ENCODE results near the gene DTX1. TPM values are rescaled to one million over a fixed set of nuclear protein-coding genes. Genes with fewer than 3 reads are reported as not detected.

The DTX1 gene
- total RNA-seq, 1 experiment from 2014 or later: not detected

DNA sequence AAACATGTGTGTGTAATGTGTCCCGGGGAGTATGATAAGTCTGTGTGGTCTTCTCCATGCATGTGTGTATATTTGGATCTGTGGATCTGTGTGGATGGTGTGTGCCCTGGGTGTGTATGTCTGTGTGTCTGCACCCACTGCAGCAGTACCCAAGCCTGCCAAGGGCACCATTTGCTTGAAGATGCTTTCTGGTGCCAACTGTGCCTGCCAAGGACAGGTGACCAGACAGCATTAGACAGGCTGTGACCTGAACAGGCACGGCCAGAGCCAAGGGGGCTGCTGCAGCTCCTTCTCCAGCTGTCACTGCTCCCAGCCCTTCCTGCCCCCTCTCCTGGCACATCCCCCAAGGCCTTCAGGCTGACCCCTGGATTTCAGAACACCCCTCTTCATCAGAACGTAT is 35.0 kb downstream of the DTX1 start:
- Histone ChIP-seq H3K4me3 (ENCODE audit: low read length) (no peak overlapping the region), H3K9ac (ENCODE audit: low read length) (no peak overlapping the region), H3K27me3 (ENCODE audit: low read length) (0 out of 2 replicates have a peak, but pooled peaks cover 5% of the 10 kb centered on the region), H3K27ac (ENCODE audit: low read length) (no peak overlapping the region), H3K9me2 (replicated peaks; ENCODE audit: low read length) (no peaks in the 10 kb centered on the region), H3K36me3 (ENCODE audit: low read depth, low read length) (no peaks in the 10 kb centered on the region), H3K9me3 (ENCODE audit: low read length) (no peaks in the 10 kb centered on the region), H3K79me2 (ENCODE audit: low read length) (no peaks in the 10 kb centered on the region), H3F3A (ENCODE audit: low read length, unreplicated experiment) (no peaks in the 10 kb centered on the region), H4K20me1 (ENCODE audit: low read length) (no peaks in the 10 kb centered on the region), H3K4me2 (ENCODE audit: low read length) (no peak overlapping the region), H3K4me1 (ENCODE audit: insufficient read depth, low read length) (peaks cover 4% of the 10 kb centered on the region; the same call in 1 of the 2 replicates), H2AFZ (ENCODE audit: low read length) (no peak overlapping the region)
- CTCF ChIA-PET: interaction anchor here (0.7 kb wide), 1 partner anchor 28 kb away, joined by 4 read pairs; no protein-coding TSS in a partner anchor
- no TSS peak for BruUV-seq (replicated peaks)
- TF ChIP-seq EZH2phosphoT487 (IDR thresholded peaks at IDR 0.05; ENCODE audit: borderline replicate concordance, low read length) (no peak), CTCF (conservative IDR thresholded peaks at IDR 0.05; ENCODE audit: low read depth, low read length) (no peak), EZH2 (IDR thresholded peaks at IDR 0.05; ENCODE audit: low read length, unreplicated experiment) (no peak)
- intact Hi-C loops (cut with micrococcal nuclease): loop anchor here (10.0 kb wide), 1 partner anchor 63 kb away; no protein-coding TSS in a partner anchor
- POLR2A ChIA-PET (ENCODE audit: unreplicated experiment): no interaction called here
- DNase-seq (no peak), ATAC-seq (no peak)

- peak; percentile 19 for DNase-seq
- ATAC-seq: peak; percentile 55
- H3K27ac ChIP-seq (ENCODE audit: low read length): no peak overlapping the region
- H3K27me3 ChIP-seq (ENCODE audit: low read length): 0 out of 2 replicates have a peak, but pooled peaks cover 5% of the 10 kb centered on the region
- H3K4me1 ChIP-seq (ENCODE audit: insufficient read depth, low read length): no peaks in the 10 kb centered on the region
- POLR2A ChIA-PET (ENCODE audit: unreplicated experiment): interaction anchor here (0.7 kb wide), 1 partner anchor 10 kb away, joined by 4 read pairs; no protein-coding TSS in a partner anchor
- H2AFZ ChIP-seq (ENCODE audit: low read length): no peak overlapping the region
- intact Hi-C loops (cut with micrococcal nuclease): loop anchor here (10.0 kb wide), 1 partner anchor 62 kb away; no protein-coding TSS in a partner anchor
- CTCF ChIA-PET: interaction anchor here (1.5 kb wide), 1 partner anchor 100 kb away, joined by 3 read pairs; no protein-coding TSS in a partner anchor
- H3K9me3 ChIP-seq (ENCODE audit: low read length): no peaks in the 10 kb centered on the region
- H4K20me1 ChIP-seq (ENCODE audit: low read length): no peaks in the 10 kb centered on the region
- H3K36me3 ChIP-seq (ENCODE audit: low read depth, low read length): no peaks in the 10 kb centered on the region
- H3K79me2 ChIP-seq (ENCODE audit: low read length): no peaks in the 10 kb centered on the region
- H3K4me2 ChIP-seq (ENCODE audit: low read length): no peak overlapping the region
- H3F3A ChIP-seq (ENCODE audit: low read length, unreplicated experiment): no peaks in the 10 kb centered on the region
- H3K9me2 ChIP-seq (replicated peaks; ENCODE audit: low read length): no peaks in the 10 kb centered on the region
- no peak overlapping the region for H3K9ac ChIP-seq (ENCODE audit: low read length)
- H3K4me3 ChIP-seq (ENCODE audit: low read length): no peak overlapping the region
- TF ChIP-seq CTCF (conservative IDR thresholded peaks at IDR 0.05; ENCODE audit: low read depth, low read length): no peak; the same call in 1 of the 2 replicates
- no peak for TF ChIP-seq EZH2 (IDR thresholded peaks at IDR 0.05; ENCODE audit: low read length, unreplicated experiment)
- TF ChIP-seq EZH2phosphoT487 (IDR thresholded peaks at IDR 0.05; ENCODE audit: borderline replicate concordance, low read length): no peak
- BruUV-seq (replicated peaks): no TSS peak
Observed at GRCh38 chr12:113092607-113093408, 36.3 kb downstream of the DTX1 start.

Data from PC-3 (cell line).